ELF-1 (cell line): ENCODE results near the gene VPS52.
"Not testable (repeated sequence)": the region's sequence is repeated elsewhere in the genome, so short reads cannot be mapped to it uniquely, and the experiment has no call there.

ENCODE experiments used
- DNase-seq: peaks from one replicate; pipeline ENCODE4 v3.0.0-alpha.2; 2016; ENCODE audit warnings: low read depth, low spot score

VPS52 gene

DNA sequence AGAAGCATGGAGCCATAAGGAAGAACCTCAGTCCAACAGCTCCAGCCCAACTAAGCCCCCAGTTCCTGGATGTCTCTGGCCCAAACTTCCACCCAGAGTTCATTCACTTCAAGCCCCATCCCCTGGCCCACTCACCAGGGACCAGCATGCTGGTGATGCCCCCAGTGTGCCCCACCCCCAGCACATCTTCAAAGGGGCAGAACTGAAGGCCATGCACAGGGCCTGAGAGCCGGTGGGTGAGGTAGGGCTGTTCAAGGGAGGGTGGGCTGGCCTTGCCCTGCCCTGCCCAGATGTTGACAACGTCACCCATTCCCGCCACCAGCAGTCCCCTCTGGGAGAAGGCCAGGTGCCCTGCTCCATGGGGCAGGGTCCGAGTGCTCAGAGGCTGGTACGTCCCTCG, 8.9 kb upstream of the VPS52 start:
- no peak for DNase-seq

DNA sequence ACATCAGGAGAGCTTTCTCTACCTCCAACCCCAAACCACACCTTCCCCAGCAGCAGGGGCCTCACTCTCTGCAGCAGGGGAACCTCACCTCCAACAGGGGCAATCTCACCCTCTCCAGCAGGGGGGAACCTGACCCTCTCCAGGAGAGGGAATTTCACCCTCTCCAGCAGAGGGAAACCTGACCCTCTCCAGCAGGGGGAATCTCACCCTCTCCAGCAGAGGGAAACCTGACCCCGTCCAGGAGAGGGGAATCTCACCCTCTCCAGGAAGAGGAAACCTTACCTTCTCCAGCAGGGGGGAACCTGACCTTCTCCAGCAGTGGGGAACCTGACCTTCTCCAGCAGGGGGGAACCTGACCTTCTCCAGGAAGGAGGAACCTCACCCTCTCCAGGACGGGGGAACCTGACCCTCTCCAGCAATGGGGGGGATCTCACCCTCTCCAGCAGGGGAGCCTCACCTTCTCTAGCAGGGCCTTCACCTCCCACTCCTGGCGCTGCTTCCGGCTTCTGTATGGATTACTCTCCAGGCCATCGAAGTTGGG, 8.4 kb upstream of the VPS52 start:
- DNase-seq: peak; percentile 94

DNA sequence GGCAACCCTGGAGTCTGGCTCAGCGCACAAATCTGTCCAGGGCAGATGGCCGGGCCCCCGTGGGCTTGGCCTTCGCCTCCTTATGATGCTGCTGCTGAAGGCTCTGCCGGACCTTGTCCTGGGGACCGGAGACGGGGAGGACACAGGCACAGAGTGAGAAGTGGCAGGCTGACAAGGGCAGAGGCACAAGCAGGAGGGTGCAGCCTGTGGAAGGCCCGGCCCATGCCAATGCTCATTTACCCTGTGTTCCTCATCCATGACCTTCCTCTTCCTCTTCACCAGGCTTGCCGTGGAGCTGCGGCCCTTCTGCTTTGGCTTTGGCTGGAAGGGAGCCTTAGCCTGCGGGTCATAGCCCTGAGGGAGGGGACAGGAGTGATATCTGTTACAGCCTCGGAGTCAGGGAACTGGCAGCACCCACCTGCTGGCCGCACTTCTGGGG, 7.6 kb upstream of the VPS52 start:
- DNase-seq: no peak

DNA sequence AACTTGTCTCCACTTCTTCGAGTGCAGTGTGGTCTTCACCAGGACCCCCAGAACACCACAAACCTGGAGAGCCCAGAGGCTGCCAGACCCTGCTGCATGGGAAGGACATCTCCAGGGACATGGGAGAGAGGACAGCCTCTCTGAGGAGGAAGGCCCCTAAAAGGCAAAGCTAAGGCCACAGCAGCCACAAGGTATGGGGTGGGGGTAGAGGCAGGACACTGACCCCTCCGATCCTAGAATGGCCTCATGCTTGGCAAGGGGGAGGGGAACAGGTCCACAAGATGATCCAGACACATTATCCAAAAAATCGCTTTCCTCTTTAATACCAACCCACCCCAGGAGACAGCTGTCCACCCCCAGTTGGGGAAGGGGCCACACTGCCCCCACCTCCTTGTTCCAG, 7.1 kb upstream of the VPS52 start:
- no peak for DNase-seq

DNA sequence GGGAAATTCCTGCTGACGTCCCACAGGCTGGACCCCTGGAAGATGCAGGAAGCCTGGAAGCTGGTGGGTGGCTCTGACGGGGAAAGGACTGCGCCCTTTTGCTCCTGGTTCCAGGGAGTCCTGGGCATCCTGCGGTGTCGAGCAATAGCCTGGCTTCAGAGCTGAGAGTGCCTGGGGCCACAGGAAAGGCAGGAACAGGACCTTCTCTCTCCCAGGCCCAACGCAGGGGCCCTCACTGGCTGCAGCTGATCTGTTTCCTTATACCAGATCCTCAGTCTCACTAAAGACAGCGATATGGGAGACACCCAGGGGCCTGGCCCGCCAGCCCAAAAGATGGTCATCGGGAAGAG, 6.7 kb upstream of the VPS52 start:
- DNase-seq: no peak

DNA sequence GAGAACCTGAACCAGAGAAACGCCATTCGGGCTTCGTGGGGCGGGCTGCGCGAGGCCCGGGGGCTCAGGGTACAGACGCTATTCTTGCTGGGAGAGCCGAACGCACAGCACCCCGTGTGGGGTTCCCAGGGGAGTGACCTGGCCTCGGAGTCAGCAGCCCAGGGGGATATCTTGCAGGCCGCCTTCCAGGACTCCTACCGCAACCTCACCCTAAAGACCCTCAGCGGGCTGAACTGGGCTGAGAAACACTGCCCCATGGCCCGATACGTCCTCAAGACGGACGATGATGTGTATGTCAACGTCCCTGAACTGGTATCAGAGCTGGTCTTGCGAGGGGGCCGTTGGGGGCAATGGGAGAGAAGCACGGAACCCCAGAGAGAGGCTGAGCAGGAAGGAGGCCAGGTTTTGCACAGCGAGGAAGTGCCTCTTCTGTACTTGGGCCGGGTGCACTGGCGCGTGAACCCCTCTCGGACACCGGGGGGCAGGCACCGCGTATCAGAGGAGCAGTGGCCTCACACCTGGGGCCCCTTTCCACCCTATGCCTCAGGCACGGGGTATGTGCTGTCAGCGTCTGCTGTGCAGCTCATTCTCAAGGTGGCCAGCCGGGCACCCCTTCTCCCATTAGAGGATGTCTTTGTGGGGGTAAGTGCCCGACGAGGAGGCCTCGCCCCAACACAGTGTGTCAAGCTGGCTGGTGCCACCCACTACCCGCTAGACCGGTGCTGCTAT, 6.2 kb upstream of the VPS52 start:
- DNase-seq: no peak

DNA sequence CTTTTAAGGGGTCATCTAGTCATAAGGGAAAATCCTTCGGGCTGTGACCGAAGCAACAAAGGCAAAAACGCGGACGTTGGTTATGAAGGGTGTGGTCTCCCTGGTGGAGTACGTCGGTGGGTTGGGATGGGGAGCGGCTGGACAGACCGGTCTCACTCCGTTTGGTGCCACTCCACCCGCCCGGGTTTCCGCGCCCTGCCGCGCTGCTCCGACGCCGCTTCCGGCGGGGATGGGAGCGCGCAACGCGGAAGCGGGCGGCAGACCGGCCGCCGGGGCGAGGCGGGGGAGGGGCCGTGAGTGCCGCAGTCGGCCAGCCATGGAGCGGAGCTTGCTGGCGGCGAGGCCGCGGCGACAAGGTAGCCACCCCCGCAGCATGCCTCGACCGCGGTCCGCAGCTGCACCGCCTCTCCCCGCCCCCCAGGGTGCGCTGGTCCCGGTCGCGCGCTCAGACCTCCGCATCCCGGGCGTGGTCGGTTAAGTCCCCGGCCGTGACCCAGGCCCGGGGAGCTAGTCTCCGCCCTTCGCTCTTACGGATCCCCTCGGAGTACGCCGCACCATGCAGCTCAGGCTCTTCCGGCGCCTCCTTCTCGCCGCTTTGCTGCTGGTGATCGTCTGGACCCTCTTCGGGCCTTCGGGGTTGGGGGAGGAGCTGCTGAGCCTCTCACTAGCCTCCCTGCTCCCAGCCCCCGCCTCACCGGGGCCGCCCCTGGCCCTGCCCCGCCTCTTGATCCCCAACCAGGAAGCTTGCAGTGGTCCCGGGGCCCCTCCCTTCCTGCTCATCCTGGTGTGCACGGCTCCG, 5.4 kb upstream of the VPS52 start, which contains the start of gene B3GALT4:
B3GALT4 (plus strand) TSS at position 260 of the 799 bp plus-strand sequence; CDS start at position 557, 297 bp downstream.
- peak; percentile 95 for DNase-seq

DNA sequence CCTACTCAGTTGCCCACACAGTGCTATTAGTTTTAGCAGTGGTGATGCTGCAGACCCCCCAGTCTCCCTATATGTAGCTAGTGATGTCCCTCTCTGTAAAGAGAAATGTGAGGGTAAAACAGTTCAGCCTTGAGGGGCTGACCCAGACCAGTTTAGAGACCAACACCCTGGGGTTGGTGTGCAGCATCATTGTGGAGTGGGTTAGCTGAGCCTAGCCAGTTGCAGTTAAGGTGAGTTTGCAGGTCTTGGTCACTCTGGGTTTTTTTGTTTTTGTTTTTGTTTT, 4.8 kb upstream of the VPS52 start:
- no peak for DNase-seq

DNA sequence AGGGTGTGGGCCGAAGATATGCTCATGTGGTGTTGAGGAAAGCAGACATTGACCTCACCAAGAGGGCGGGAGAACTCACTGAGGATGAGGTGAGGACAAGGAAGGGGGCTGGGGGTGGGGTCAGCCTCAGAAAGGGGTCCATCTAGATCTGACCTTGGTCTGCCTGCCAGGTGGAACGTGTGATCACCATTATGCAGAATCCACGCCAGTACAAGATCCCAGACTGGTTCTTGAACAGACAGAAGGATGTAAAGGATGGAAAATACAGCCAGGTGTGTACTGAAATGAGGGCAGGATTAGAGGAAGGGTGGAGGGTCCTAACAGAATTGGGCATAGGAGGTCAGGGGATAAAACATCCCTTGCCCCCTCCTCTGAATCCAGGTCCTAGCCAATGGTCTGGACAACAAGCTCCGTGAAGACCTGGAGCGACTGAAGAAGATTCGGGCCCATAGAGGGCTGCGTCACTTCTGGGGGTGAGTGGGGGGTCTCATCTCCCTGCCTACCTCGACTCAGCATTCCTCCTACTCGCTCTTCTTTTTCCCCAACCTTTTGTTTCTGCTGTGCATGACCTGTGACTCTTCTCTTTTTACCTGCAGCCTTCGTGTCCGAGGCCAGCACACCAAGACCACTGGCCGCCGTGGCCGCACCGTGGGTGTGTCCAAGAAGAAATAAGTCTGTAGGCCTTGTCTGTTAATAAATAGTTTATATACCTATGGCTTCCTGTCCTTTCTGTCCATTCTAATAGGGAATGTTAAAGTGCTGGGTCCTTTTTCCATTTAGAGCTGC, 4.3 kb upstream of the VPS52 start:
- not testable (repeated sequence) for DNase-seq

DNA sequence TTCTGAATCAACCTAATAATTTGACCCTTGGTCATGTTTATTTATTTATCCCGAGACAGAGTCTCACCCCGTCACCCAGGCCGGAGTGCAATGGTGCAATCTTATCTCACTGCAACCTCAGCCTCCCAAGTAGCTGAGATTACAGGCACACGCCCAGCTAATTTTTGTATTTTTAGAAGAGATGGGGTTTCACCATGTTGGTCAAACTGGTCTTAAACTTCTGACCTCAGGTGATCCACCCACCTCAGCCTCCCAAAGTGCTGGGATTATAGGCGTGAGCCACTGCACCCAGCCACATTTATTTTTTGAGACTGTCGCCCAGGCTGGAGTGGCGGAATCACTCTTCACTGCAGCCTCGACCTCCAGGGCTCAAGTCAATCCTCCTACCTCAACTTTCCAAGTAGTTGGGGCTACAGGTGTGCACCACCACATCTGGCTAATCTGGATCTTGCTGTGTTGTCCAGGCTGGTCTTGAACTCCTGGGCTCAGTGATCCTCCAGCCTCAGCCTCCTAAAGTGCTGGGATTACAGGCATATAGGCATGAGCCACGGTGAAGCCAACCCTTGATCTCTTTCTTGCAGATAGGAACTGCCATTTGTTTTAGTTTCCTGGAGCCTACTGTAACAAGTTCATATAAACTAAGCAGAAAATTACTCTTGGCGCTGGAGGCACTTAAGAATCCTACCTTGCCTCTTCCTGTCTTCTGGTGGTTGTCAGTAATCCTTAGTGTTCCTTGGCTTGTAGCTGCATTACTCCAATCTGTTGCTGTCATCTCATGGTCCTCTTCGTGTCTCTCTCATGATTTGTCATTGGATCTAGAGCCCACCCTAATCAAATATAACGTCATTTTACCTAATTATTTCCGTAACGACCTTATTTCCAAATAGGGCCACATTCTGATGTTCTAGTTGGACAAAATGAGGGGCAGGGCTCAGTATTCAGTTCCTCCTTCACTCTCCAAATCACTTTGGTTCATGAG, 2.5 kb upstream of the VPS52 start:
- no peak for DNase-seq

DNA sequence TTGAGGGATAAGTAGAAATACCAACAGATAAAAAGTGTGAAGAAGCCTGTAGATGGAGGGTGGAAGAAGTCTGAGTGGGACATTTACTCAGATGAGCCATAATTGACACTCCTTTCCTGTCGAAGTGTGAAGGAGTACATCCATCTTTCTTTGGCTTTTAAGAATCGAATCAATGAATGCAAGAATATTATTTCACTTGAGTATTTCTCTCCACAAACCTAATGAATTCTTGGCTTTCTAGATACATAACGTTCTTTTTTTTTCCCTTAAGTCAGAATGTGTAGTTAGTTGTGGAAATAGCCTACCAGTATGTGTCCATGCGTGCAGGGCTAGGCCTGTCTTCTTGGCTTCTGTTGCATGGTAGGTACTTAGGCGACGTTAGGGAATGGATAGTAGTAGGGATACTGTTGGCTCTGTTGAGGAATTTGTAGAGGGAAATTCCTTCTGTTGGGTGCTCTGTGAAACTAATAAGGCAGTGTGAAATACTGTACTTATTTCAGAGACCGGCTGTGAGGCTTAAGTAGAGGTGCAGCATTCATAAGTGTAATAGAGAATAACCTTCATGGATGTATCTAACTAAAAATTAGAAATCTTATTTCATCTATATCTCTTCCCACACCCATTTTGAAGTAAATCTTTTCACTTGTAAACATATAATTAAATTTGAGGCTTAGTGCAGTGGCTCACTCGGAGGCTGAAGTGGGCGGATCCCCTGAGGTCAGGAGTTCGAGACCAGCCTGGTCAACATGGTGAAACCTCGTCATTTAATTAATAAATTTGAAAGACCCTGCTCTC, 1.6 kb upstream of the VPS52 start:
- no peak for DNase-seq

DNA sequence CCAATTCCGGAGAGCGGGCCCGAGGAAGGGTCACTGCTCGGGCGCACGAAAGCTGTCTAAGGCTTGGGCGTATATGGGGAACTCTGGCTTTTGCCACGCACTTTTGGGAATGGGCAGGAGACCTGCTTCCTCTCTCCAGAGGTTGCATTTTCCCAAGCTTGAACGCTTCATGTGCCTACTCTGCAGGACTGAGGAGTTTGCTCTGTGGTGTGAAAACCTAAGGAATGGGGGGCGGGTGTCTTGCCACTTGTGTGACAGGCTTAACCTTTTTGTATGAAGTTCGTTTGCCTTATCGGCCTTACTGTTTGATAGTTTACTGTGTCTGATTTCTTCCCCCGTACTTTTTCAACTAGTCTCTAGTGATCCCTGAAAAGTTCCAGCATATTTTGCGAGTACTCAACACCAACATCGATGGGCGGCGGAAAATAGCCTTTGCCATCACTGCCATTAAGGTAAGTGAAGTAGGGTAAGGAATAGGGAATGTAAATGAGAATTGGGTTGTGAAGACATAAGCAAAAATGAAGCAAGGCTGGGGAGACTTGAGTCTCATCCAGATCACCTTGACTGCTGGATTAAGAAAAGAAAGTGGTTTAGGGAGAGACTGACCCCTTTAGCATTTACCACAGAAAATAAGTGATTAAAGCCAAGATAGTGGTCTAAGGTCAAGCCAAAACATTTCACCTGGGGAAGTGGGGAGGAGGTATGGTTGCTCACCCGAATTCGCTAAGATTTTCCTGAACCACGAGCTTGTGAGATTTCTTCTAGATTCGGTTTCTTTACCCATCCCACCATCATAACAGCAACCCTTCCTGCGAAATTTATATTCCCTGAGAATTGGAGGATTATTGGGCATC, 826 bp upstream of the VPS52 start:
- no peak for DNase-seq

DNA sequence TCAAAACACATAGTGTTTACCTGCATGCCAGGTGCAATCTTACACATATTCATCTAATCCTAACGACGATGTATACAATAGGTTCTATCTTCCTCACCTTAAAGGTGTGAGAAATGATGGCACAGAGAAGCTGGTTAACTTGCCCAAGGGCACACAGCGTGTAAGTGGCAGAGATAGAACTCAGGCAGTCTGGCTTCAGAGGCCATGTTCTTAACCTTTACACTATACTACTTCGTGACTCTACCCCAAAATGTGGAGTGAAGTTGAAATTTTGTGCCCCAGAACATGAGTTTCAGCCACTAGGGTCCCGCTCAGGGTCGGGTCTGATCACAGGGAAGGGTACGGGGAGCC, 584 bp downstream of the VPS52 start:
- no peak for DNase-seq

DNA sequence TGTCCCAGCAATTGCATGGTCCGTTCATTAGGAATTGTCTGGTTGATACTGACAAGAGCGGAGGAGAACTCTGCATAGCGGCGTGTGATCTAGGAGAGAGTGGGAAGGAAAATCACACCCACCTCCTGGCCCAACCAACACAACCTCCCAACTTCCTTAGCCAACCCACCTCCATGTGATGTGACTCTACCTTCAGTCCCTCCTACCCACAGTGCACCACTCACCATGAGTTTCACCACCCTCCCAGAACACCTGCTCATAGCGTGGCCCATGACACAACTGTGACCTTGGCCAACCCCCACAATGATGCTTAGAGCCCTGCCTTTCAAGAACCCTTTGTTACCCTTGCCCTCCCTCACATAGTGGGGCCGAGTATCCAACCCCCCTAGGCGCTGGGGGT, 7.7 kb downstream of the VPS52 start:
- no peak for DNase-seq

DNA sequence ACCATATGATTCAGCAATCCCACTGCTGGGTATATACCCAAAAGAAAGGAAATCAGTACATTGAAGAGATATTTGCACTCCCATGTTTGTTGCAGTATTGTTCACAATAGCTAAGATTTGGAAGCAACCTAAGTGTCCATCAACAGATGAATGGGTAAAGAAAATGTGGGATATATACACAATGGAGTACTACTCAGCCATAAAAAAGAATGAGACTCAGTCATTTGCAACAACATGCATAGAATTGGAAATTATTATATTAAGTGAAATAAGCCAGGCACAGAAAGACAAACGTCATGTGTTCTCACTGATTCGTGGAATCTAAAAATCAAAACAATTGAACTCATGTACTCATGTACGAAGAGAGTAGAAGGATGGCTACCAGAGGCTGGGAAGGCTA, 9.2 kb downstream of the VPS52 start:
- not testable (repeated sequence) for DNase-seq

DNA sequence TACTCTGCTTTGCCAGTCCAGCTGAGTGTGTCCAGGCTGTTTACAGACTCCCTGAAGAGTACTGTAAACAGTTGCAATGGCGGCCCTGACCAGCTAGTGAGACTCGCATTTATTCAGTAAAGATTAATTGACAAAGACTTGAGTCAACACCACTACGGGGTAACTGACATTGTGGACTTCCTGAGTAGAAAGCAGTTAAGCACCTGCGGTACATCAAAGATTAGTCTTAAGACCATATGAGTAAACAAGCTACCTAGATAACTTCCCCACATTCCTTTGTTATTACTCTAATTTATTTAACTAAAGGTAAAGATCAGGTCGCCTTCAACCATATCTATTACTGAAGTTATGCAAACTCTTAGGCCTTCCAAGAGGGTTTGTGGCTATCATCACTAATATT, 12.6 kb downstream of the VPS52 start:
- DNase-seq: no peak

DNA sequence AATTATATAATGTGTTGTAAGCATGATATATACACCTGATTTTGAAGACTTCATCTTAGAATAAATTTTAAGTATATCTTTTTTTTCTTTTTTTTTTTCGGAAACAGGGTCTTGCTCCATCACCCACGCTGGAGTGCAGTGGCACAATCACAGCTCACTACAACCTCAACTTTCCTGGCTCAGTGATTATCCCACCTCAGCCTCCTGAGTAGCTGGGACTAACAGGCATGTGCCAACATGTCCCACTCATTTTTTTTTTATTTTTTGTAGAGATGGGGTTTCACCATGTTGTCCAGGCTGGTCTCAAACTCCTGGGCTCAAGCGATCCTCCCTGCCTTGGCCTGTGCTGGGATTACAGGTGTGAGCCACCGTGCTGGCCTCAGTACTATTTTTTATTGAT, 17.1 kb downstream of the VPS52 start:
- no peak for DNase-seq

DNA sequence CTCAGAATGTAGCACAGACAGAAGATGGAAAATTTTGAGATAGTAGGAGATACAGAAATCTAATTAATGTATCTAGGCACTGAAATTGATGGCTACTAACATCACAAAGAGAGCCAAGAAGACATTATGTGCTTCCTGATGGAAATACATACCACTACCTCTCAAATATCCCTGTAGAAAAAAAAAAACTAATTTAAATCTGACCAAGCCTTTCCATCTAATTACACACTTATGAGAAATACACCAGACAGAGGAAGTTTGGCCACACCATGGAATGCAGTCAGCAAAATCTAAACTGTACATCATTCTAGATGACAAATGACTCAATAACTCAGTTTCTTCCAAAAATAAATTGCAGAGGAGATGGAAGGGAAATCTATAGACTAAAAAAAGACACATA, 18.9 kb downstream of the VPS52 start:
- no peak for DNase-seq

DNA sequence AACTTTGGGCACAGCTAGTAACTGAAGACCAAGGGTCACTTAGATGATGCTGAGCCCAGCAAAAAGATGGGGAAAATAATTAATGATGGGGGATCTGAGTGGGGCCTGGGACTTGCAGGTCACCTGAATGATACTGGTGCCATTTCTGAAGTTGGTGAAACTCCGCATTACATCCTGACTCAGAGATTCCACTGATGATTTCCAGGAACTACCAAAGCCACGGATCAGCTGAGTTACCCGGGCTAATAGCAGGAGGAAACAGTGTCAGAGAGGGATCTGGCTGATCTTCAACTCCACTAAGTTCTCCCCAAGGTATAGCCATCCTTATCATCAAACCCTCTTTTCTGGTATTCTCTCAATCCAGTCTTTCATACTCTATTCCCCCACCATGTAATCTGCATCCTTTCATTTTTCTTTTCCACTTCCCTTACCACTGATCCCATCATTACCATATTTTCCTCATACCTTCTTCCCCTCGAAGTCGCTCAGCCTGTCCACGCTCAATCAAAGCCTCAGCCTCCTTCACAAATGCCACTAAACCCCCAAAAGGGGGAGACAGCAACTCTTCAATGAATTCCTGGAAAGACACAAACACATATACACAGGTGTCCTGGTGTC, 20.2 kb downstream of the VPS52 start:
- no peak for DNase-seq
